Measurements from ENCODE around the gene ANKRD17. TPM values are rescaled to one million over a fixed set of nuclear protein-coding genes. Genes with fewer than 3 reads are reported as not detected.

The ANKRD17 gene
- polyA plus RNA-seq, 1 of the 3 experiments (the other 2 are of a cell fraction): 25.6 TPM

DNA sequence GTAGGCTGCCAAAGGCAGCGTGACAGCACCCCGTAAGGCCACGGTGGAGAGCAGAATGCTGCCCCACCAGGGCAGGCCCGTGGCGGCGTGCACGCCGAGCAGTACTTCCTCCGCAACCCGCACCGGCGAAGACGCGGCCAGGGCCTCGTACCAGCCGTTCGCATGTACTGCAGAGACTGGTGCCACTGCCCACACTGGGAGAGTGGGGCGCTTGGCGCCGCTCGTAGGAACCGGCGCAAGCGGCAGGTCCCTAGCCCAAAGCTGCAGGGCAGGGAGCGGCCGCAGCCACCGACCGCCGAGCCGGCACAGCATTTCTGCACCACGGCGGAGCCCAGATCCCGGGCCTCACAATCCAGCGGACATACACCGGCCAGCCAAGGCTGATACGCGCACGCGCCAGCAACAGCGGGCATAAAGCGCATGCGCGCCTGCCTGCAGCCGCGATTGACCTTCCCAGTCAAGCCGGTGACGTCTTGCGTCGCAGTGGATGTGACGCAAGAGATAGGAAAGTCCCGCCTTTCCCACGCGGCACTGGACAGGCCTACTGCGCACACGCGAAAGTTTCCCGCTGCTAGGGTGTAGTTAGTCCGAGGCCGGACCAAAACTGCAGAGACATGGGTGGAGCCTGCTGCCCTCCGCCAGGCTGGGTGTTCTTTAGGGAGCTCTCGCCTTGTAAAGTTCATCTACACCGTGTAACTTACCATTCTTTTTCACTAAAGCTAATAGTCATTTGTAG is 189.1 kb downstream of the ANKRD17 start, which contains the start of gene COX18 (continued):
- no peak for TF ChIP-seq SMC3 (IDR thresholded peaks at IDR 0.05; ENCODE audit: low read depth, low read length)
- TF ChIP-seq ELF1 (IDR thresholded peaks at IDR 0.05): peak; percentile 49; the same call in 1 of the 2 replicates
- no peak for TF ChIP-seq TEAD4 (IDR thresholded peaks at IDR 0.05; ENCODE audit: borderline replicate concordance, insufficient read depth)
- peak; percentile 79 for TF ChIP-seq GABPA (IDR thresholded peaks at IDR 0.05; ENCODE audit: low read depth)
- TF ChIP-seq FOXM1 (IDR thresholded peaks at IDR 0.05; ENCODE audit: low read depth): no peak
- peak; percentile 20; the same call in 1 of the 2 replicates for TF ChIP-seq GATA2 (CRISPR knock-in tag; IDR thresholded peaks at IDR 0.05)
- TF ChIP-seq, protein P1, sequence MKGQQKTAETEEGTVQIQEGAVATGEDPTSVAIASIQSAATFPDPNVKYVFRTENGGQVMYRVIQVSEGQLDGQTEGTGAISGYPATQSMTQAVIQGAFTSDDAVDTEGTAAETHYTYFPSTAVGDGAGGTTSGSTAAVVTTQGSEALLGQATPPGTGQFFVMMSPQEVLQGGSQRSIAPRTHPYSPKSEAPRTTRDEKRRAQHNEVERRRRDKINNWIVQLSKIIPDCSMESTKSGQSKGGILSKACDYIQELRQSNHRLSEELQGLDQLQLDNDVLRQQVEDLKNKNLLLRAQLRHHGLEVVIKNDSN (IDR thresholded peaks at IDR 0.05; ENCODE audit: borderline replicate concordance, low read depth): peak; percentile 40; the same call in 1 of the 2 replicates
- TF ChIP-seq MEF2A (IDR thresholded peaks at IDR 0.05; ENCODE audit: borderline replicate concordance, low read depth): no peak
- peak; percentile 96 for TF ChIP-seq POLR2AphosphoS5 (IDR thresholded peaks at IDR 0.05; ENCODE audit: low read depth, low read length)
- TF ChIP-seq NRF1 (IDR thresholded peaks at IDR 0.05; ENCODE audit: low read depth, low read length): peak; percentile 94
- no peak; the same call in 1 of the 2 replicates for TF ChIP-seq RFX5 (IDR thresholded peaks at IDR 0.05; ENCODE audit: low read length)
- TF ChIP-seq RXRA (IDR thresholded peaks at IDR 0.05; ENCODE audit: borderline replicate concordance, low read depth): no peak
- no peak for TF ChIP-seq RAD21 (IDR thresholded peaks at IDR 0.05; ENCODE audit: low read length)
- TF ChIP-seq NFIC (IDR thresholded peaks at IDR 0.05; ENCODE audit: borderline replicate concordance): no peak
- TF ChIP-seq FOXJ3 (CRISPR knock-in tag; IDR thresholded peaks at IDR 0.05): no peak
- TF ChIP-seq CHD2 (IDR thresholded peaks at IDR 0.05; ENCODE audit: low read length, partially characterized antibody): peak; percentile 81
- TF ChIP-seq, protein P2, sequence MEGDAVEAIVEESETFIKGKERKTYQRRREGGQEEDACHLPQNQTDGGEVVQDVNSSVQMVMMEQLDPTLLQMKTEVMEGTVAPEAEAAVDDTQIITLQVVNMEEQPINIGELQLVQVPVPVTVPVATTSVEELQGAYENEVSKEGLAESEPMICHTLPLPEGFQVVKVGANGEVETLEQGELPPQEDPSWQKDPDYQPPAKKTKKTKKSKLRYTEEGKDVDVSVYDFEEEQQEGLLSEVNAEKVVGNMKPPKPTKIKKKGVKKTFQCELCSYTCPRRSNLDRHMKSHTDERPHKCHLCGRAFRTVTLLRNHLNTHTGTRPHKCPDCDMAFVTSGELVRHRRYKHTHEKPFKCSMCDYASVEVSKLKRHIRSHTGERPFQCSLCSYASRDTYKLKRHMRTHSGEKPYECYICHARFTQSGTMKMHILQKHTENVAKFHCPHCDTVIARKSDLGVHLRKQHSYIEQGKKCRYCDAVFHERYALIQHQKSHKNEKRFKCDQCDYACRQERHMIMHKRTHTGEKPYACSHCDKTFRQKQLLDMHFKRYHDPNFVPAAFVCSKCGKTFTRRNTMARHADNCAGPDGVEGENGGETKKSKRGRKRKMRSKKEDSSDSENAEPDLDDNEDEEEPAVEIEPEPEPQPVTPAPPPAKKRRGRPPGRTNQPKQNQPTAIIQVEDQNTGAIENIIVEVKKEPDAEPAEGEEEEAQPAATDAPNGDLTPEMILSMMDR (IDR thresholded peaks at IDR 0.05): no peak
- peak; percentile 53; the same call in 1 of the 2 replicates for TF ChIP-seq YY1 (IDR thresholded peaks at IDR 0.05; ENCODE audit: low read depth)
- TF ChIP-seq, protein P3, sequence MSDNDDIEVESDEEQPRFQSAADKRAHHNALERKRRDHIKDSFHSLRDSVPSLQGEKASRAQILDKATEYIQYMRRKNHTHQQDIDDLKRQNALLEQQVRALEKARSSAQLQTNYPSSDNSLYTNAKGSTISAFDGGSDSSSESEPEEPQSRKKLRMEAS (IDR thresholded peaks at IDR 0.05; ENCODE audit: low read depth): peak; percentile 95
- no peak for TF ChIP-seq USF2 (IDR thresholded peaks at IDR 0.05; ENCODE audit: borderline replicate concordance, low read depth, low read length)
- TF ChIP-seq RCOR1 (IDR thresholded peaks at IDR 0.05; ENCODE audit: low read length): no peak; the same call in 1 of the 2 replicates
- TF ChIP-seq SIN3A (IDR thresholded peaks at IDR 0.05; ENCODE audit: borderline replicate concordance, low read depth, low read length): peak; percentile 83; the same call in 1 of the 2 replicates
- TF ChIP-seq EP300 (IDR thresholded peaks at IDR 0.05; ENCODE audit: borderline replicate concordance in 1 of 2, low read depth in 1 of 2, low read length in 1 of 2): no peak; a peak in 1 of 4 replicates
- TF ChIP-seq TCF12 (IDR thresholded peaks at IDR 0.05): no peak
- TF ChIP-seq TAF1 (IDR thresholded peaks at IDR 0.05; ENCODE audit: borderline replicate concordance, low read depth, low read length): peak; percentile 69

All from SK-N-SH (cell line).